NAMALWA (cell line): ENCODE results near the gene CACNB4.

Source experiments
- DNase-seq: peaks from one replicate; pipeline ENCODE4 v3.0.0-alpha.2; 2015; ENCODE audit warnings: low spot score

CACNB4 gene

GRCh38 chr2:151975460-151976414 is 123.1 kb downstream of the CACNB4 start:
- no peak for DNase-seq

DNA sequence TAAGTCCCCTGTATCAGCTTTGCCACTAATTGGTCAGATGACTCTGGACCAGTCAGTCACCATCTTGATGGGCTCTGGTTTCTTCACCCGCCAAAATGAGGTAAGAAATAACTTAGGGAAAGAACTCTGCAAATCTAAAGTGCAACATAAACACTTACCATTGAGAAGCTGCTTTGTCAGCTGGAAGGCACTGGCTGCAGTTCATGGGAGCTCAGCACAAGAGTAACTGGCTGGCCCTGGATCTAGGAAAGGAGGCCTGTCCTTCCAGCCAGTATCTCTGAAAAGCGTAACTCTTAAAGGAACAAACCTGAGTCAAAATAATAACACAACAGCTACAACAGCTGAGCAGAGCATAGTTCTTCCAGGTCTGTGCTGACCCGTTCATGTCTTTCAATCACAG is 123.9 kb downstream of the CACNB4 start:
- DNase-seq, result no peak

DNA sequence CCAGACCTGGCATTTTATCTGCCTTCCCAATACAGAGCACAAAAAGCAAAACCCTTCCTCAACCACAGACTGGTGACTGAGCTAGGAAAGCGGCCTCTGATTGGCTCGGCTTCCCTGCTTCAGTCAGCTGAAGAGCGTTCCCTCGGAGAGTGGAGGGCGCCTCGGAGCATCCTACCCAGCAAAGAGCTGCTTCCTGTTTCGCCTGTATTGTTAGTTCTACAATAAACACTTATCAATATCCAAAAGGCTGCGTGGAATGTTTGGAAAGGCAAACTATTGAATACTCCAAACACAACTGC is 125.0 kb downstream of the CACNB4 start:
- DNase-seq, result no peak

- DNase-seq, result no peak
These were observed 125.6 kb downstream of the CACNB4 start for GRCh38 chr2:151973013-151973900.

DNA sequence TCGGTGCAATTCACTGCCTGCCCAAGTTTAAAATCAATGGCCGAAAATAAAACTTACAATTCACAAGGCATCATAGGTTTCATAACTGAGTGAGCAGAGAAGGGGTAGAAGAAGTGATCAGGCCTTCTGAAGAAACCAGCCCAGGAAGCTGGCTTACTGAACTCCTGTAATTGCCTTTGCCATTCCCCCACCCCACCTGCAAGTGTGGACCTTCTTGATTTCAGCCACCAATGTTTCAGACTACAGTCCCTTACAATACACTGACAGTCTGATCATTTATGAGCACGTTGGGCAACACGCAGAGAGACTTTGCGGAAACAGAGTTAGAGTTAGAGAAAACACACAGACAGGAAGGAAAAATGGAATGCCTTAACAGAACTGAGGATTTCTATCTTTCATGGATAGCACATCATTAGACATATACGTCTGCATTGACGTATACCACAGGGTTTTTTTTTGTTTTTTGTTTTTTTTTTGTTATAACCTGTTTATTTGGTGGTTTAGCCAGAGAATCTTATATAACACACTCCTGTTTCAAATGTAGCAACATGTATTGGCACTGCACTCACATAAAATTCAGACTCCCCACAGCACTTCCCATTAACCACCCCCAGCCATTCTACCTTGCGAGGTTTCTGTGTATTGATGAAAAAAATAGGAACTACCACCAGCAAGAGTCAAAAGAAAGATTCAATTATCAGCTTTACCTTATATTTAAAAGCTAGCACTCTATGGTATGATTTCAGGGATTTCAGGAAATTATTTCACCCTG is 126.4 kb downstream of the CACNB4 start:
- no peak for DNase-seq

- no peak for DNase-seq
These were observed 127.4 kb downstream of the CACNB4 start for GRCh38 chr2:151971301-151972051.

DNA sequence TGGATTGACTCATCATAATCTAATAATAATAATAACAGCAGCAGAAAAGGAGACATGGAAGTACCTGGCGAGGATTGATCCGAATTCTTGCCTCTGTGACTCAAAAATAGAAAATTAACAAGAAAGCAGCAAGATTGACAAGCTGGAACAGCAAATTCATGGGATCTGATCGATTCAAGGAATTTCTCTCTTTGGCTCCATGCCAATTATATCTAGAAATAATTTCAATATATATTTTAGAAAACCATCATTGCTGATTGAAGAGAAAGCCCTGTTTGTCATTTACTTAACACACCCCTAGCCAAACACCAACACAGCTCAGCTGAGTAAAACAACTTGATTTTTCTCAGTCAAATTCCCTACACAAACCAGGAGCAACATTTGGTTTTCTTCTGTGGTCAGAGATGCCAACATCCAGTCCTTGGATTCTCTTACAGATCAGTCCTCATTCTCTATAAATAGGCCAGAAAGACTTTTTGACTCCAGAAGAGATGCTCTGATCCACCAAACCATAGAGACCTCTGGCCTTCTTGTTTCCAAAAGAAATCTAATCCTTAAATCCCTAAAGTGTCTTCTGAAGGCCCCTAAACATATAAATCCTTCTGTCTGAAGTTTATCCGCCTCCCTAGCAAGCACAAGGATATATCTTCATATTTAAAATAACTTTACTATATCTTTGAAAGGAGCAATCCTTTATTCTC is 129.9 kb downstream of the CACNB4 start:
- DNase-seq, result no peak

GRCh38 chr2:151967829-151968722 is 130.8 kb downstream of the CACNB4 start:
- no peak for DNase-seq

DNA sequence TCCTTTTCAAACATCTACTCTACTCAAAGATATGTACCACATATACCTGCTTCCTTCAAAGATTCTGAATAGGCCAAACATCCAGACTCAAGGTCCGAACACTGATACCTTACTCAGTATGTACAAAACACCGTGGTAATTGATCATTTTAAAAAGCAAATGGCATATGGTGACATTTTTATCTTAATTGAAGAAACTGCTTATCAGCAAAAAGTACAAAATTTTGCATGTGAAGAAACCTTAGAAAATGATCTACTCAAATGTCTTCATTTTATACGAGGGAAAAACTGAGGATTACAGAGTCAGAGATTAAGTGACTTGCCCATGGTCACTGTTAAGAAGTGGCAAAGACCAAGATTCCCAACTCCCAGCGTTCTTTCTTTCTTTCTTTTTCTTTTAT is 133.0 kb downstream of the CACNB4 start:
- no peak for DNase-seq

DNA sequence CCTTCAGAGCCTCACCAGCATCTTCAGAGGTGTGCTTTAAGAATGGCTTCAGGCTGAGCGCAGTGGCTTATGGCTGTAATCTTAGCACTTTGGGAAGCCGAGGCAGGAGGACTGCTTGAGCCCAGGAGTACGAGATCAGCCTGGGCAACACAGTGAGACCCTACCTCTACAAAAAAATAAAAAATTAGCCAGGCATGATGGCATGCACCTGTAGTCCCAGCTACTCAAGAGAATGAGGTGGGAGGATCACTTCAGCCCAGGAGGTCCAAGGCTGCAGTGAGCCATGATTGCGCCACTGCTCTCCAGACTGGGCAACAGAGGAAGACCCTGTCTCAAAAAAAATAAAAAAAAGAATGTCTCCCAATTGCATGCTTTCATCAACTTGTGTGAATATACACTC is 137.3 kb downstream of the CACNB4 start:
- DNase-seq, result no peak

DNA sequence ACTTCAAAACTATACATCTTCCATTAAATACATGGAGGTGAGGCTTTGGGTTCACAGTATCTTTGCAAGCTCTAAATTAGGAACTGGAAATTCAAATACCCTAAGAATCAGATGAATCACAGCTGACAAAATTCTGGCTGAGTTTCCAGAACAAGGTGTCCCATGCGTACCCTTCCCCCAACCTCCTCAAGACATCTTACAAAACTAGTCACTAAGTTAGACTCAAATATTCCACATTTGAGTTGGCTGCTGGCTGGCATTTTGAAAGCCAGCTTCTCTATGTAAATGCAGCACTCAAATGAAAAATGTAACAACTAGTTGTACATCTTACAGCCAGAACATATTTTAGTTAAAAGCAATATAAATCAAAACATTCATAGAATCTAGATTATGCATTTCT is 139.6 kb downstream of the CACNB4 start:
- DNase-seq, result no peak

GRCh38 chr2:151953467-151953866 is 145.4 kb downstream of the CACNB4 start:
- DNase-seq, result no peak

GRCh38 chr2:151952691-151953456 is 146.0 kb downstream of the CACNB4 start:
- no peak for DNase-seq

GRCh38 chr2:151947813-151948165 is 151.1 kb downstream of the CACNB4 start:
- DNase-seq, result peak; percentile 22

- DNase-seq, result peak; percentile 83
These were observed 151.7 kb downstream of the CACNB4 start for GRCh38 chr2:151946899-151947812.

DNA sequence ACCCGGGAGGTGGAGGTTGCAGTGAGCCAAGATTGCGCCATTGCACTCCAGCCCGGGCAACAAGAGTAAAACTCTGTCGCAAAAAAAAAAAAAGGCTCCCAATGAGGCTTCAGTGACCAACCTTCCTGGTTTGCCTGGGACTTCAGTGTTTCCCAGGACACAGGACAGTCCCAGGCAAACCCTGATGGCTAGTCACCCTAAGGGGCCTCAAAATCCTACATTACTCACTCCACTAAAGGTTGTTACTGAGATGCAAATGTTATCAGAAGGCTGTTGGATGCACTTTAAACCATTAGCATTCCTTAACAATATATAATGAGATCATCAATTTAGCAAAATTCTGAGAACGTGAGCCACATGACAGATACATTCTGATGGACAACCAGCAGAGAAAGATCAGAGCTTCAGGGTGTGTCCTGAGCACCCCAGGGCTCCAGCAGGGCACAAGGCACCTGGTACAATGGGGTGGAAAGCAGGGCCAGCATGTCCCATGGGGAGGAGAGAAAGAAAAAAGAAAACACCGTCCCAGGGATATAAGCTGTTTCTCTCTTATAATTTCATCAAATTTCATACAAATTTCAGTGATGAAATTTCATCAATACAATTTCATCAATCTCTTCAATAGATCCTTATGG is 152.5 kb downstream of the CACNB4 start:
- no peak for DNase-seq

GRCh38 chr2:151945602-151946001 is 153.2 kb downstream of the CACNB4 start:
- DNase-seq, result no peak

DNA sequence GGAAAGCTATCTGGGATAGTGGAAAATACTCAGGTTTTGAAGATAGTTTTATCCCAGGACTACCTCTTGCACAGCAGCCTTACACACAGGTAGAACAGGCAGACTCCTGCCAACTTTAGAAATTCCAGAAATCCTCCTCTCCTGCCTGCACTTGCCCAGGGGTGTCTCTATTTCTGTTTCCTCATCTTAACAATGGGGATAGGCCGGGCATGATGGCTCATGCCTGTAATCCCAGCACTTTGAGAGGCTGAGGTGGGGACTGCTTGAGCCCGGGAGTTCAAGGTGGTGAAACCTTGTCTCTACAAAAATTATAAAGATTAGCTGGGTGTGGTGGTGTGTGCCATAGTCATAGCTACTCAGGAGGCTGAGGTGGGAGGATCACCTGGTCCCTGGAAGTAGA is 153.7 kb downstream of the CACNB4 start:
- no peak for DNase-seq
